Measurements from ENCODE around the gene KLK1.
"Not testable (repeated sequence)": the region's sequence is repeated elsewhere in the genome, so short reads cannot be mapped to it uniquely, and the experiment has no call there.

The KLK1 gene

GRCh38 chr19:50791594-50792271 lies 31.9 kb downstream of the KLK1 start:
- no peak for DNase-seq

- no peak for DNase-seq
Observed at GRCh38 chr19:50790922-50791467, 32.6 kb downstream of the KLK1 start.

GRCh38 chr19:50790396-50790795 lies 33.2 kb downstream of the KLK1 start, which contains the start of gene ACP4:
Gene ACP4, plus strand, starts transcription at chr19:50790415. Its CDS starts 0 bp downstream, at chr19:50790415.
- DNase-seq = no peak

GRCh38 chr19:50785329-50785728 lies 38.3 kb downstream of the KLK1 start:
- DNase-seq = no peak

- no peak for DNase-seq
Observed at GRCh38 chr19:50784710-50785109, 38.9 kb downstream of the KLK1 start.

DNA sequence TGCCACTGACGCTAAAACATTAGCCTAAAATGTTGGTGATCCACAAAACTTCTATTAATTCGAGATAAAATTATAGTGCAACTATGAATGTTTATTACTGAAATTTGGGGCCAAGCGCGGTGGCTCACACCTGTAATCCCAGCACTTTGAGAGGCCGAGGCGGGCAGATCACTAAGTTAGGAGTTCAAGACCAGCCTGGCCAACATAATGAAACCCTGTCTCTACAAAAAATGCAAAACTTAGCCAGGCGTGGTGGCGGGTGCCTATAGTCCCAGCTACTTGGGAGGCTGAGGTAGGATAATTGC lies 39.8 kb downstream of the KLK1 start:
- not testable (repeated sequence) for DNase-seq

DNA sequence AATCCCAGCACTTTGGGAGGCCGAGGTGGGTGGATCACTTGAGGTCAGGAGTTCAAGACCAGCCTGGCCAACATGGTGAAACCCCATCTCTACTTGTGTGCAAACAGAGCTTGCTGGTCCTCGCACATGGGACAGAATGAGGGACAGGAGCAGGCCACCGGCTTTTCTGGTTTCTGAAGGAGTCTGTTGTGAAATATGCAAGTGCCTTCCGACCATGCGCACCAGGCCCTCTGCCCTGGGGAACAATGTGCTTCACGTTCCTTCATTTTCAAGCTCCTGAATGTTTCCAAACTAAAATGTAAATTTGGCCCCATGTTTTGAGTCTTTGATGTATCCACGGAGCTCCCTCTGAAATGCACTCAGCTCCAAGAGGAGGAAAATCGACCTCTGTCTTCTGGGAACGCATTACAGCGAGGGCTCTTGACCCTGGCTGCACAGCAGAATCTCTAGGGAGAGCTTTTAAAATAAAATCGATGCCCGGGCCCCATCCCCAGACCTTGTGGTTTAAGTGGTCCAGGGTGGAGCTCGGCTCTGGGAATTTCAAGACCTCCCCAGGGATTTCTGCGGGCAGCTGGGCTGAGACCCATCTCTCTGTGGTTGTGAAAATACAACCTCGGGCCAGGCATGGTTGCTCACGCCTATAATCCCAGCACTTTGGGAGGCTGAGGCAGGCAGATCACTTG lies 42.7 kb downstream of the KLK1 start:
- DNase-seq = no peak

DNA sequence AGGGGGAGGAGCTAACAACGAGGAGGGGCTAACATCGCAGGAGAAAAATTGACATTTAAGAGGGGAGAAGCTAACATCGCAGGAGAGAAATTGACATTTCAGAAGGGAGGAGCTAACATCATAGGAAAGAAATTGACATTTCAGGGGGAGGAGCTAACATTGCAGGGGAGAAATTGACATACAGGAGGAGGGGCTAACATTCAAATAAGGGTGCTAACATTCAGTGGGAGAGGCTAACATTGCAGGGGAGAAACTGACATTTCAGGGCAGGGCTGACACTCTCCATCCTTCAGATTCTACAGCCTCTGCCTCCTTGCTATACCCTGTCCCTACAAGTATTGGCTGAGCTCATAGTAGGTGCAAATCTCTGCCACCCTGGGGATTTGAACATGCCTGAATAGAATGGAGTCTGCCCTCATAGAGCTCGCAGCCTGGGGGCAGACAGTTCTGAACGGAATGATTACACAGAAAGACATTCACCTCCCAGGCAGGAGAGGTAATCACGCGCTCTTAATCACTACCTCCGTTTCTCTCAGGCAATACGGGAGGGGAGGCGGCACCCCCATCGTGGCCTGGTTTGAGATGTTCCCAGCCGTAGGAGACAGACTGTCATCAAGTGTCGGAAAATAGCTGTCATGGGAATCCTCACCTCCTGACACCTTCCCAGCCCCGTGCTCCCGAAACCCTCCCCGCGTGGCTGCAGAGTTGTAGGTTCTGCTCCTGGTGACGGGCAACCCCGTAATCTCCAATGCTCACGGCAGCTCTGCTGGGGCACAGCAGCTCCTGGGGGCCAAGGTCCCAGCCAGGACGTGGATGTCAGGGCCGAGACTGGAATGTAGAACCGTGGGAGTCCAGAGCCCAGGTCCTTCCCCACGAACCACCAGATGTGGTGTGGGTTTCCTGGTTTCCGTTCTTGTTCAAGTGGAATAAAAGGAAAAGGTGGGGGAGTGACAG lies 43.8 kb downstream of the KLK1 start:
- no peak for DNase-seq

DNA sequence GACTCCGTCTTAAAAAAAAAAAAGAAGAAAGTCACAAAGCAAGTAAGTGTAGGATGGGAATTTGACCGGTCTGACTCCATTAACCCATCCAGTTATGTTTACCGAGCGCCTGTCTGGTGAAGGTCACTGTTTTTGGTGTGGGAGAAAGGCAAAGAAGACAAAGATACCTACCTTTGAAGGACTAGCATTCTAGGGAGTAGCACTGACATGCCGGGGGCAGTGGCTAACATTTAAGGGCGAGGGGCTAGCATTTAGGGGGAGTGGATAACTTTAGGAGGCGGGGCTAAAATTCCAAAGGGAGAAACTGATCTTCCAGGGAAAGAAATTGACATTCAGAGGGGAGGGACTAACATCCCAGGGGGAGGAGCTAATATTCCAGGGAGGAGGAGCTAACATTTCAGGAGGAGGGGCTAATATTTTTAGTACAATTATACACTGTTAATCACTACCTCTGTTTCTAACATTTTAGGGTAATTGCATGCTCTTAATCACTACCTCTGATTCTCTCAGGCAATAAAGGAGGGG lies 44.6 kb downstream of the KLK1 start:
- DNase-seq = no peak

GRCh38 chr19:50777830-50778303 lies 45.7 kb downstream of the KLK1 start:
- no peak for DNase-seq

DNA sequence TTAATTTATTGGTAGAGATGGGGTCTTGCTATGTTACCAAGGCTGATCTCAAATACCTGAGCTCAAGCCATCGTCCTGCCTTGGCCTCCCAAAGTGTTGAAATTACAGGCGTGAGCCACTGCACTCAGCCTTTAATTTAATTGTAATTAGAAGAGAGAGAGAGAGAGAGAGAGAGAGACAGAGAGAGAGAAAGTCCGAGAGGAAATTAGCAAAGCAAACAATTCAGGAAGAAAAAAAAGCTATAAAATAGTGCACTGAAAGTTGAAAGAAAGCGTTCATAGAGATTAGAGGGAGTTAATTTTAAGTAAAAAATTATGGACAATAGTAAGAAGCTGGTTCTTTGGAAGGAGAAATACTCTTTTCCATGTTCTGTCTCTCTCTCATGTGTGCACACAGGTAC lies 46.3 kb downstream of the KLK1 start:
- DNase-seq = no peak

DNA sequence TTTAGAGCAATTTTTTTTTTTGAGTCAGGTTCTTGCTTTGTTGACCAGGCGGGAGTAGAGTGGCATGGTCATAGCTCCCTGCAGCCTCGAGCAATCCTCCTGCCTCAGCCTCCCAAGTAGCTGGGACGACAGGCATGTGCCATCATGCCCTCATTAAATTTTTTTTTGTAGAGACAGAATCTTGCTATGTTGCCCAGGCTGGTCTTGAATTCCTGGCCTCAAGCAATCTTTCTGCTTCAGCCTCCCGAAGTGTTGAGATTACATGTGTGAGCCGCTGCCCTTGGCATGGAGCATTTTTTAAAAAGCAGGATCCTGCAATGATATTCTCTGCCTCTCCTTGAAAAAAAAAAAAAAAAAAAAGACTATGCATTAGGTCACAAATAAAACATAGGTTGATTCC lies 47.5 kb downstream of the KLK1 start:
- no peak for DNase-seq

DNA sequence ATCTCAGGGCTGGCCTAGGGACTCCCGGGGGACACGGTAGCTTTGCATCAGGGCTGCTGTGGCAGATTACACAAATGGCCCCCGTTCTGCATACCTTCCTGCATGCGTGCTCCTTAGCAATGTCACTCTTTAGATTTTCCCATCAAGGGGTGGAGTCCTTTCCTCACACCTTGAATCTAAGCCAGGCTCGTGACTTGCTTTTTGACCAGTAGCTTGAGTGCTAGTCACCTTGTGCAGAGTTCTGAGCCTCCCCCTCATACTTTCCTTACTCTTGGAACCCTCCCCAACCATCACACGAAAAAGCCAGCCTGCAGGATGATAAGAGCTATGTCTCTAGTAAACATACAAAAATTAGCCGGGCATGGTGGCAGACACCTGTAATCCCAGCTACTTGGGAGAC lies 50.1 kb downstream of the KLK1 start:
- DNase-seq = not testable (repeated sequence)

GRCh38 chr19:50772912-50773311 lies 50.7 kb downstream of the KLK1 start:
- DNase-seq = not testable (repeated sequence)

DNA sequence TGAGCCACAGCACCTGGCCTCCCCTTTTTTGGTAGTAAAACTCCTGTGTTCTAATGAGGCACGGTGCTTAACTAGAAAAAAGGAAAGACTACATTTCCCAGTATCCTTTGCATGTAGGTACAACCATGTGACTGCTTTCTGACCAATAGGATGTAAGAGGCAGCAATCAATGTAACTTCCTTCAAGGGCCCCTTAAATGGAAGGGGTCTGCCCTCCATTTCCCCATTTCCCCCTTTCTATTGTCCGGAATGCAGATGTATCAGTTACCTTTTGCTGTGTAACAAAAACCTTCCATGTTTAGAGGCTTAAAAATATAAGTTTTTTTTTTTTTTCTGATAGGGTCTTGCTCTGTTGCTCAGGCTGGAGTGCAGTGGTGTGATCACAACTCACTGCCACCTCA lies 51.1 kb downstream of the KLK1 start:
- no peak for DNase-seq

DNA sequence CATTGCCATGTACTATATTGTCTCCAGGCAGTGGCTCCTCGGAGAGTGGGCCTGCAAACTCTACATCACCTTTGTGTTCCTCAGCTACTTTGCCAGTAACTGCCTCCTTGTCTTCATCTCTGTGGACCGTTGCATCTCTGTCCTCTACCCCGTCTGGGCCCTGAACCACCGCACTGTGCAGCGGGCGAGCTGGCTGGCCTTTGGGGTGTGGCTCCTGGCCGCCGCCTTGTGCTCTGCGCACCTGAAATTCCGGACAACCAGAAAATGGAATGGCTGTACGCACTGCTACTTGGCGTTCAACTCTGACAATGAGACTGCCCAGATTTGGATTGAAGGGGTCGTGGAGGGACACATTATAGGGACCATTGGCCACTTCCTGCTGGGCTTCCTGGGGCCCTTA lies 52.7 kb downstream of the KLK1 start:
- no peak for DNase-seq

GRCh38 chr19:50770164-50770563 lies 53.4 kb downstream of the KLK1 start, which contains the start of gene GPR32:
Gene GPR32, plus strand, starts transcription at chr19:50770464. Its CDS starts 137 bp downstream, at chr19:50770601.
- DNase-seq = not testable (repeated sequence)

All from CD4-positive, alpha-beta T cell treated with Interleukin-15 for 1 hour (primary cell).